ENCODE results near the gene ALDH1B1.

The ALDH1B1 gene

DNA sequence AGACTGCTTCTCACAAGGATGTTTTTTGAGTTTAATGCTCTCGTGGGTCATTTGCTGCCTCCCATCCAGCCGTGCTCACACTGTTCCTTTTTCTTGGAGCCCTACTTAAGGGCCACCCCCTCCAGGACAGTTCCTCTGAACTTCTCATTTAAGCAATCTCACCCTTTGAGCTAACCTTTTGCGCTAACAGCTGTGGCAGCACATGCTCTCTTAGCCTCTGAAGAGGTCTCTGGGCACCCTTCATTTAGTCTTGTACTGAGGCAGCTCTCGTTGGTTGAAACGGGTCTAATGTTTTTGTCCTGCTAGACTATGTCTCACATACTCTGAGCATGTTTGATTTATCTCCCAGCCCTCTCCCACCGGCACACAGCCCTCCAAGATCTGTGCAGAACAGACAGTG is 11.8 kb downstream of the ALDH1B1 start:
- TF ChIP-seq, protein P1, sequence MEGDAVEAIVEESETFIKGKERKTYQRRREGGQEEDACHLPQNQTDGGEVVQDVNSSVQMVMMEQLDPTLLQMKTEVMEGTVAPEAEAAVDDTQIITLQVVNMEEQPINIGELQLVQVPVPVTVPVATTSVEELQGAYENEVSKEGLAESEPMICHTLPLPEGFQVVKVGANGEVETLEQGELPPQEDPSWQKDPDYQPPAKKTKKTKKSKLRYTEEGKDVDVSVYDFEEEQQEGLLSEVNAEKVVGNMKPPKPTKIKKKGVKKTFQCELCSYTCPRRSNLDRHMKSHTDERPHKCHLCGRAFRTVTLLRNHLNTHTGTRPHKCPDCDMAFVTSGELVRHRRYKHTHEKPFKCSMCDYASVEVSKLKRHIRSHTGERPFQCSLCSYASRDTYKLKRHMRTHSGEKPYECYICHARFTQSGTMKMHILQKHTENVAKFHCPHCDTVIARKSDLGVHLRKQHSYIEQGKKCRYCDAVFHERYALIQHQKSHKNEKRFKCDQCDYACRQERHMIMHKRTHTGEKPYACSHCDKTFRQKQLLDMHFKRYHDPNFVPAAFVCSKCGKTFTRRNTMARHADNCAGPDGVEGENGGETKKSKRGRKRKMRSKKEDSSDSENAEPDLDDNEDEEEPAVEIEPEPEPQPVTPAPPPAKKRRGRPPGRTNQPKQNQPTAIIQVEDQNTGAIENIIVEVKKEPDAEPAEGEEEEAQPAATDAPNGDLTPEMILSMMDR (IDR thresholded peaks at IDR 0.05; ENCODE audit: borderline replicate concordance, insufficient read depth, low read depth, low read length): no peak
- H3K4me3 ChIP-seq (ENCODE audit: low read depth, low read length): no peak overlapping the region

DNA sequence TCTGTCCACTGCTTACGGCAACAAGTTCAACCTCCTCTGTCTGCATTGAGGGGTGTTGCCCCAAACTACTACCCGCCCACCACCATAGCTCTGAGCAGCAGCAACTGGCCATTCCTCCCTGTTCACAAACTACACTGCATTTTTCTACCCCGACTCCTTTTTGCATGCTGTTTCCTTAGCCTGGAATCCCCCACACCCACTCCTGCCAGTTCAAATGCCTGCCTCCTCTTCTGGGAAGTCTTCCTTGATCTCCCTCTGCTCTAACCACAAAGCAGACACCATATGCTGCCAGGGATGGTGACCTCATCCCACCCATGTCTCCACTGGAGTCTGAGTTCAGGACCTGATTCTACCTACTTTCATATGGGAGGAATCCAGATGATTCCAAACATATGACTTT is 13.3 kb downstream of the ALDH1B1 start:
- TF ChIP-seq, protein P1 (IDR thresholded peaks at IDR 0.05; ENCODE audit: borderline replicate concordance, insufficient read depth, low read depth, low read length): no peak
- no peak overlapping the region for H3K4me3 ChIP-seq (ENCODE audit: low read depth, low read length)

DNA sequence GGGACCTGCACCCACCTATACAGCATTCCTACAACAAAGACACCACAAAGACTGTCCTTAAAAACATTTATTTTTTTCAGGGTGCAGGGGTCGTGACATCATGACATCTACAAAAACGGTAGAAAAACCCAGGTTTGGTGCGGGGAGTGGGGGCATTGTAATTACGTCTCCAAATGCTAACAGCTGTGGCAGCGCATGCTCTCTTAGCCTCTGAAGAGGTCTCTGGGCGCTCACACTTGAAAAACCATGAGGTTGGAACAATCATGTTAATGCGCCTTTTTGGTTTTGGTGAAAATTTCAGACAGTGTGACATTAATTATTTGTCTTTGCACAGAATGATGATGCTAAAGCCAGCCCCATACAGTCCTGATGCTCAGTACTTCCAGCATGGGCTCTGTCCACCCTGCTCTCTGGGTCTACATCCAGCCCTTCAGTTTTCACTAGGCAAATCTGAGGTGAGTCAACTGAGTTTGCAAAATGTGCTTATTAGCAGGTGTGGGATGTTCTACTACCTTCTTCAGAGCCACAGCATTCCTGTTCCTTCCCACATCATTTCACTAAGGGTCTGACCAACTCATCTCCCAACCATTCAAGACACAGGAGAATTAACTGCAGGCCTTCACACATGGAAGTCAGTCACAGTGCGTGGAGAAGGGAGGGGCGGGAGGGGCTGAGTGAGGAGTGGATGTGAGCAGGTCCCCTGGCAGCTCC is 14.1 kb downstream of the ALDH1B1 start:
- TF ChIP-seq, protein P1 (IDR thresholded peaks at IDR 0.05; ENCODE audit: borderline replicate concordance, insufficient read depth, low read depth, low read length): no peak
- H3K4me3 ChIP-seq (ENCODE audit: low read depth, low read length): no peak overlapping the region

DNA sequence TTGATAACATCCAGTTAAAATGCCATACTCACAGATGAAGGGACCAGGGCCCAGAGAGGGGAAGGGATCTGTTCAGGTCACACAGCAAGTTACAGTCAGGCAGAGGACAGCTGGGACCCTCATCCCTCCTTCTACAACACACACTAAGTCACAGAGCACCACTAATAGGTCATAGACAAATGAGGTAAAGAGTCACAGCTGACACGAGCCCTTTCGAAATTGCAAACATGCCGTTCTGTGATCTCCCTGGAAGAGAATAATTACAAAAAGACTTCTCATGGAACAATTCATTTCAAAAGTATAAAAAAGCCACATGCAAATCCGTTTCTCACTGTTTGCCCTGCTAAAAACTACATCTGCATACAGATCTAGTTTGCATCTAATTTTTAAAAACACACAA is 16.2 kb downstream of the ALDH1B1 start:
- TF ChIP-seq, protein P1 (IDR thresholded peaks at IDR 0.05; ENCODE audit: borderline replicate concordance, insufficient read depth, low read depth, low read length): no peak
- no peak overlapping the region for H3K4me3 ChIP-seq (ENCODE audit: low read depth, low read length)

DNA sequence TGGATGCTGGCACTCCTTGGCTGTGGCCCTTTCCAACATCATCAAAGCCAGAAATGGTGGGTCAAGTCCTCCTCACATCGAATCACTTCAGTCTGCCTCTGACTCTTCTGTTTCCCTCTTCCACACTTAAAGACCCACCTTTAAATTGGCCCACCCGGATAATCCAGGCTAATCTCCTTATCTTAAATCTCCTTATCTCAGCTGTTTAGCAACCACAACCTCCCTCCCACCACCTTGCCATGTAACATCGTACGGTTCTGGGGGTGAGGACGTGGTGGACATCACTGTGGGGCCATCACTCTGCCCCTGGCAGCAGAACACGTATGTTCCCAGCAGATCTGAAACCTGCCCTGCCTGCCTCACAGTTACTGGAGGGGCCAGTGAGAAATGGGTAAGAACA is 20.2 kb downstream of the ALDH1B1 start:
- TF ChIP-seq, protein P1 (IDR thresholded peaks at IDR 0.05; ENCODE audit: borderline replicate concordance, insufficient read depth, low read depth, low read length): no peak
- H3K4me3 ChIP-seq (ENCODE audit: low read depth, low read length): no peak overlapping the region

DNA sequence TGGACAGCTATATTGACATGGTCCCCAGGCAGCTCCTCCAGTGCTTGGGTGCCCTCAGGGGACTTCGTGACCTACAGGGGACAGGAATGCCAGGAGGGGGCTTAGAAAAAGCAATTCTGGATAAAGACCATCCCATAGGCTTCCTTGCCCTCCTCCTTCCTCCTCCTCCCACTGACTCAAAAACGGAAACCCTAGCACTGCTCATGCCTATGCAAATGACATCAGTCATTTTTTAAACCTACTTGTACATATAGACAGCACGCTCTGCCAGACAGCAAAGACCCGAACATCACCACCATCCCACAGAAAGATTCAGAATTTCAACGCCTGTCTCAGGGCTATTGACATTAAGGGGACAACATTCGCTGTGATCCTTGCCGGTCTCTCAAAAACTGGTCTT is 20.8 kb downstream of the ALDH1B1 start:
- no peak overlapping the region for H3K4me3 ChIP-seq (ENCODE audit: low read depth, low read length)
- TF ChIP-seq, protein P1 (IDR thresholded peaks at IDR 0.05; ENCODE audit: borderline replicate concordance, insufficient read depth, low read depth, low read length): no peak

DNA sequence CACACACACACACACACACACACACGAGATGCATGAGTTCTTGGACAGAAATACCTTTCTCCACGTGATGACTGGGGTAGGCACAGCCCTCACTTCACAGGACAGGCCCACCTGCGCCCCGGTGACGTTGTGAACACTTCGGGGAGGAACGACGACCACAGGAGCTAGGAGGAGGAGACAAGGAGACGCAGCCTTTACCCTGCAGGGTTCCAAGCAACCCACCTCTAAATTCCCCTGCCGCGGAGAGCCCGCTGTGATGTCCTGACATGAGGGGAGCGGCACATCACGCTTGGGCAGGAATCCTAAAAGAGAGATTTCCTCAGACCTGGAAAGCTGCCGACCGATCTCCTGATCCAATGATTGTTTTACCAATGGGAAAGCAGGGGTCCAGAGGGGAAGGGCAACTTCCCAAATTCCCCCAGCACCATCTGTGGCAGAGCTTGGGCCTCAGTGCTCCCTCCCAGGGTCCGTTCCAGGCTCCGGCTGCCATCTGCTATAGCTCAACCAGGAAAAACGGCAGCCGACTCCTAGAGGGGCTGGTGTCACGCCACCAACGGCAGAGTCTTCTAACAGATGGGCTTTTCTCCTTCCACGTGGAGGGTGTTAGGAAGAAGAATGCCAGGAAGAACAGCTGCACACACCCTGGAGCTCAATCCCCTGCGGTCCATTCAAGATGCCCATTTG is 21.7 kb downstream of the ALDH1B1 start:
- no peak overlapping the region for H3K4me3 ChIP-seq (ENCODE audit: low read depth, low read length)

More for the DNA sequence above, 21.7 kb downstream of the ALDH1B1 start:
- TF ChIP-seq, protein P1 (IDR thresholded peaks at IDR 0.05; ENCODE audit: borderline replicate concordance, insufficient read depth, low read depth, low read length): no peak
